Measurements from ENCODE around the gene POFUT2.

GRCh38 chr21:45318146-45318555 is 30.5 kb upstream of the POFUT2 start:
- TF ChIP-seq SUZ12 (IDR thresholded peaks at IDR 0.05; ENCODE audit: extremely low read depth, insufficient read depth, insufficient read length) (no peak), ZNF274 (IDR thresholded peaks at IDR 0.05; ENCODE audit: low read depth, low read length) (no peak), YY1 (IDR thresholded peaks at IDR 0.05; ENCODE audit: insufficient read depth, insufficient read length) (no peak)
